ENCODE measurements around the gene SEMA3A. TPM values are rescaled to one million over a fixed set of nuclear protein-coding genes. Genes with fewer than 3 reads are reported as not detected.

Gene SEMA3A
- total RNA-seq, 2 experiments from 2014 or later: 0.50 to 0.60 TPM

DNA sequence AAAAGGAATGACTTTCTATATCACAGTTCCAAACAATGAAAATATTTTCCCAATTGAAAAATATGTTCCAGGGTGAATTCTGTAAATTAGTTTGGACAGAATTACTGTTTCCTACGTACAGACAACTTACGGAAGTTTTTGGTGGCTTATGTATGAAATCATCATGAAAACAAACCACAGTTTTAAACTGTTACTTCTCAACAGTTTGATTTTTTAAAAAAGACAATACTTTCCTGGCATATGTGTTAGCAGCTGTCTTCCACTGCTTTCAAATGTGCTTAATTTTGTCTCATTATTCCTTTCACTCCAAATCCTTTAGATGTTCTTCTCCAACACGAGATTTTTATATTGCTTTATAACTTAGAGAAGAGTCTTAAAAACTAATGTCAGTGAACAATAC lies 56.2 kb downstream of the SEMA3A start:
- H3K27me3 Mint-ChIP-seq: no peaks in the 10 kb centered on the region
- H3K27me3 ChIP-seq (ENCODE audit: control insufficient read depth in 1 of 2, insufficient read depth in 2 of 2, low read length in 2 of 2): no peaks in the 10 kb centered on the region
- H3K36me3 ChIP-seq (ENCODE audit: insufficient read depth, low read length): no peaks in the 10 kb centered on the region
- no peaks in the 10 kb centered on the region for H3K36me3 Mint-ChIP-seq (ENCODE audit: low read depth)
- H3K27ac Mint-ChIP-seq: no peak overlapping the region
- H3K4me1 ChIP-seq (ENCODE audit: insufficient read depth, low read length): no peaks in the 10 kb centered on the region
- intact Hi-C loops (cut with DNase I, micrococcal nuclease): no loop called here
- no peak for DNase-seq
- H3K27ac ChIP-seq (ENCODE audit: low read depth in 1 of 2, low read length in 2 of 2): no peak overlapping the region
- no peak for ATAC-seq (ENCODE audit: poor library complexity)
- CTCF ChIA-PET: no interaction called here
- H3K4me1 Mint-ChIP-seq (ENCODE audit: low read depth): no peaks in the 10 kb centered on the region
- POLR2A ChIA-PET: no interaction called here
- H3K9me3 ChIP-seq (ENCODE audit: control insufficient read depth in 1 of 2, insufficient read depth in 1 of 2, low read length in 2 of 2): peaks cover 0 to 8% of the 10 kb centered on the region in 2 experiments
- H3K4me3 ChIP-seq (ENCODE audit: low read length): no peak overlapping the region
- H3K4me3 Mint-ChIP-seq: no peak overlapping the region
- peaks cover 3% of the 10 kb centered on the region for H3K9me3 Mint-ChIP-seq
- TF ChIP-seq, protein P1, sequence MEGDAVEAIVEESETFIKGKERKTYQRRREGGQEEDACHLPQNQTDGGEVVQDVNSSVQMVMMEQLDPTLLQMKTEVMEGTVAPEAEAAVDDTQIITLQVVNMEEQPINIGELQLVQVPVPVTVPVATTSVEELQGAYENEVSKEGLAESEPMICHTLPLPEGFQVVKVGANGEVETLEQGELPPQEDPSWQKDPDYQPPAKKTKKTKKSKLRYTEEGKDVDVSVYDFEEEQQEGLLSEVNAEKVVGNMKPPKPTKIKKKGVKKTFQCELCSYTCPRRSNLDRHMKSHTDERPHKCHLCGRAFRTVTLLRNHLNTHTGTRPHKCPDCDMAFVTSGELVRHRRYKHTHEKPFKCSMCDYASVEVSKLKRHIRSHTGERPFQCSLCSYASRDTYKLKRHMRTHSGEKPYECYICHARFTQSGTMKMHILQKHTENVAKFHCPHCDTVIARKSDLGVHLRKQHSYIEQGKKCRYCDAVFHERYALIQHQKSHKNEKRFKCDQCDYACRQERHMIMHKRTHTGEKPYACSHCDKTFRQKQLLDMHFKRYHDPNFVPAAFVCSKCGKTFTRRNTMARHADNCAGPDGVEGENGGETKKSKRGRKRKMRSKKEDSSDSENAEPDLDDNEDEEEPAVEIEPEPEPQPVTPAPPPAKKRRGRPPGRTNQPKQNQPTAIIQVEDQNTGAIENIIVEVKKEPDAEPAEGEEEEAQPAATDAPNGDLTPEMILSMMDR (IDR thresholded peaks at IDR 0.05): no peak

DNA sequence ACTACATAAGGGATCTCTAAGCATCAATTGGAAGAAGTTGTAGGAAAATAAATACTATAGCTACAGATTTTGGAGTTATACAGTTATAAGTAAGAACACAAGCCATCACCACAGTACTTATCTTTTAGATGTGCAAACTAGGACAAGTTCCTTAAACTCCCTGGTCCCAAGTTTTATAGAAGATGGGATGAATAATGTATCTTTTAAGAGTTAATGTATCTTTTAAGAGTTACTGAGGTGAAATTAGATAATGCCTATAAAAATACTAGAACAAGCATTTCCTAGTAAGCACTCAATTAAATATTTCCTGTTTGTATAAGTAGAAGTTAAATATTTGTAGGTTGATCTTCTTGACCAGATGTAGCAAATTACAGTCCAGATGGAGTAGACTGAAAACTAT lies 56.8 kb downstream of the SEMA3A start:
- ATAC-seq (ENCODE audit: poor library complexity): no peak
- Histone ChIP-seq H3K27ac (ENCODE audit: low read depth in 1 of 2, low read length in 2 of 2) (no peak overlapping the region), H3K36me3 (ENCODE audit: insufficient read depth, low read length) (no peaks in the 10 kb centered on the region), H3K9me3 (ENCODE audit: control insufficient read depth in 1 of 2, insufficient read depth in 1 of 2, low read length in 2 of 2) (peaks cover 0 to 8% of the 10 kb centered on the region in 2 experiments), H3K4me1 (ENCODE audit: insufficient read depth, low read length) (no peaks in the 10 kb centered on the region), H3K27me3 (ENCODE audit: control insufficient read depth in 1 of 2, insufficient read depth in 2 of 2, low read length in 2 of 2) (no peaks in the 10 kb centered on the region), H3K4me3 (ENCODE audit: low read length) (no peak overlapping the region)
- Mint-ChIP-seq H3K36me3 (ENCODE audit: low read depth) (no peaks in the 10 kb centered on the region), H3K27me3 (no peaks in the 10 kb centered on the region), H3K4me1 (ENCODE audit: low read depth) (no peaks in the 10 kb centered on the region), H3K9me3 (peaks cover 3% of the 10 kb centered on the region), H3K4me3 (no peak overlapping the region), H3K27ac (no peak overlapping the region)
- no peak for DNase-seq
- ChIA-PET CTCF (no interaction called here), POLR2A (no interaction called here)
- TF ChIP-seq, protein P1 (IDR thresholded peaks at IDR 0.05): no peak
- intact Hi-C loops (cut with DNase I, micrococcal nuclease): no loop called here

DNA sequence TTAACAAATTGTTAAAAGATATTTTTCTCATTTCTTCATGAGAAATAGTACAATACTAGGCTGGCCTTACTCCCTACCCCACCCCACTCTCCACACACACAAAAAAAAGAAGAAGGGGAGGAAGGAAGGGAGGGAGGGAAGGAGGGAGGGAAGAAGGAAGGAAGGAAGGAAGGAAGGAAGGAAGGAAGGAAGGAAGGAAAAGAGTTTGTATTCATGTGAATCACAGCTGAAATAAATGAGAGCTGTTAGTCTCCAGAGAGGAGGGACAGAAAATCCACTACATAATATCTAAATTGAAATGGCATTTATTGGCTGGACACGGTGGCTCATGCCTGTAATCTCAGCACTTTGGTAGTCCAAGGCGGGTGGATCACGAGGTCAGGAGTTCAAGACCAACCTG lies 57.8 kb downstream of the SEMA3A start:
- Histone ChIP-seq H3K4me3 (ENCODE audit: low read length) (no peak overlapping the region), H3K27ac (ENCODE audit: low read depth in 1 of 2, low read length in 2 of 2) (no peak overlapping the region), H3K36me3 (ENCODE audit: insufficient read depth, low read length) (no peaks in the 10 kb centered on the region), H3K9me3 (ENCODE audit: control insufficient read depth in 1 of 2, insufficient read depth in 1 of 2, low read length in 2 of 2) (peaks cover 0 to 8% of the 10 kb centered on the region in 2 experiments), H3K27me3 (ENCODE audit: control insufficient read depth in 1 of 2, insufficient read depth in 2 of 2, low read length in 2 of 2) (no peaks in the 10 kb centered on the region), H3K4me1 (ENCODE audit: insufficient read depth, low read length) (no peaks in the 10 kb centered on the region)
- Mint-ChIP-seq H3K4me3 (no peak overlapping the region), H3K27me3 (no peaks in the 10 kb centered on the region), H3K4me1 (ENCODE audit: low read depth) (no peaks in the 10 kb centered on the region), H3K27ac (no peak overlapping the region), H3K9me3 (peaks cover 3% of the 10 kb centered on the region), H3K36me3 (ENCODE audit: low read depth) (no peaks in the 10 kb centered on the region)
- CTCF ChIA-PET: no interaction called here
- TF ChIP-seq, protein P1 (IDR thresholded peaks at IDR 0.05): no peak
- intact Hi-C loops (cut with DNase I, micrococcal nuclease): no loop called here
- POLR2A ChIA-PET: no interaction called here
- DNase-seq: no peak
- no peak for ATAC-seq (ENCODE audit: poor library complexity)

All from CD4-positive, alpha-beta T cell (primary cell).